ENCODE data around the gene NME7. TPM values are rescaled to one million over a fixed set of nuclear protein-coding genes. Genes with fewer than 3 reads are reported as not detected.

NME7 gene
- total RNA-seq, 1 donor from 2014 or later = 18.6 TPM

GRCh38 chr1:169371404-169371803 is 3.8 kb upstream of the NME7 start:
- no peak for TF ChIP-seq CTCF (IDR thresholded peaks at IDR 0.05; ENCODE audit: partially characterized antibody, unreplicated experiment)
- no peaks in the 10 kb centered on the region for H3K36me3 Mint-ChIP-seq (ENCODE audit: unreplicated experiment)
- H3K27ac Mint-ChIP-seq (ENCODE audit: unreplicated experiment) = no peak overlapping the region
- no peaks in the 10 kb centered on the region for H3K27me3 Mint-ChIP-seq (ENCODE audit: unreplicated experiment)
- H3K4me3 Mint-ChIP-seq (ENCODE audit: unreplicated experiment) = no peak overlapping the region
- H3K9me3 Mint-ChIP-seq (ENCODE audit: unreplicated experiment) = no peaks in the 10 kb centered on the region
- H3K4me1 Mint-ChIP-seq (ENCODE audit: low read depth, unreplicated experiment) = no peaks in the 10 kb centered on the region
- no peak for DNase-seq

- no peaks in the 10 kb centered on the region for H3K27me3 Mint-ChIP-seq (ENCODE audit: unreplicated experiment)
- DNase-seq = no peak
- H3K9me3 Mint-ChIP-seq (ENCODE audit: unreplicated experiment) = no peaks in the 10 kb centered on the region
- peaks cover 7% of the 10 kb centered on the region for H3K36me3 Mint-ChIP-seq (ENCODE audit: unreplicated experiment)
- no peaks in the 10 kb centered on the region for H3K4me1 Mint-ChIP-seq (ENCODE audit: low read depth, unreplicated experiment)
- no peak overlapping the region for H3K27ac Mint-ChIP-seq (ENCODE audit: unreplicated experiment)
- no peak overlapping the region for H3K4me3 Mint-ChIP-seq (ENCODE audit: unreplicated experiment)
- TF ChIP-seq CTCF (IDR thresholded peaks at IDR 0.05; ENCODE audit: partially characterized antibody, unreplicated experiment) = no peak
These were observed 791 bp upstream of the NME7 start for GRCh38 chr1:169368406-169368769.

DNA sequence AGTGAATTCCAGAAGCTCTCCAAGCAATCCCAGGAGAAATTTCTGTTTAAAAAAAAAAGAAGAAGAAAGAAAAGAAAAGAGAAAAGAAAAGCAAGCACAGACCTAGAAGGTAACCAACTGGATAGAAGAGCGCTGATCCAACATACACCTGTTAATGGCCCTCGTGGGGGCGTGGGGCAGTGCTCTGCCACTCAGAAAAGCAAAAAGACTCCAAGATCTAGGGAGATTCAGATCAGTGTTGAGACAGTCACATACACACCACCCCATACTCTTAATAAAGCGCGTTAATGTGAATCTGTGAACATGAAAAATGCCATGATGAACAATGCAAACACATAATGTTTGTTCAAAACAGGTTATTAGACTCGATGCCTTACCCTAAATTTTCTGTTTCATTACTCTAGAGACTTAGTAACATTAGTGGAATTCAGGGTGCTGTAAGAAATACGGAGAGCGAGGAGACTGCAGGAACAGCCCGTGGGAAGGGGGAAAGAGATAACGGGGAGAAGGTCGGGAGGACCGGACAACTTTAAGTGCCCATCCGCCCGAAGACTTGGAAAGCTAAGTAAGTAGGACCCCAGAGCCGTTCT is 406 bp downstream of the NME7 start:
- Mint-ChIP-seq H3K36me3 (ENCODE audit: unreplicated experiment) (peaks cover 7% of the 10 kb centered on the region), H3K4me1 (ENCODE audit: low read depth, unreplicated experiment) (peaks cover 2% of the 10 kb centered on the region), H3K9me3 (ENCODE audit: unreplicated experiment) (no peaks in the 10 kb centered on the region), H3K4me3 (ENCODE audit: unreplicated experiment) (no peak overlapping the region), H3K27ac (ENCODE audit: unreplicated experiment) (no peak overlapping the region), H3K27me3 (ENCODE audit: unreplicated experiment) (no peaks in the 10 kb centered on the region)
- DNase-seq = no peak
- TF ChIP-seq CTCF (IDR thresholded peaks at IDR 0.05; ENCODE audit: partially characterized antibody, unreplicated experiment) = no peak

DNA sequence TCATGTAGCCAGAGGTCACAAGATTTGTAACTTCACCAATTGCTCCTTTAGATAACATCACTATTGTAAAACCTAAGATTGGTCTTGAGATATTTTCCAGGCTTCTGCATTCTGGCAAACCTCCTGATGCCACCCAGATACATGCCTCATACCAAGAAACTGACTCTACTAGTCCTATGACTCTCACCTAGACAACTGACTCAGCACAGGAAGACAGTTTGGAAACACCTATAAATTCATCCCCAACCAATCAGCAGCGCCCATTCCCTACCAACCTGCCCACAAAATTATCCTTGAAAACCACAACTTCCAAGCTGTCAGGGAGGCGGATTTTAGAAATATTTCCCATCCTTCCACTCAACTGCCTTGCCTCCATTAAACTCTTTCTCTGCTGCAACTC is 2.6 kb downstream of the NME7 start:
- H3K36me3 Mint-ChIP-seq (ENCODE audit: unreplicated experiment) = peaks cover 7% of the 10 kb centered on the region
- no peaks in the 10 kb centered on the region for H3K9me3 Mint-ChIP-seq (ENCODE audit: unreplicated experiment)
- TF ChIP-seq CTCF (IDR thresholded peaks at IDR 0.05; ENCODE audit: partially characterized antibody, unreplicated experiment) = no peak
- no peak for DNase-seq
- no peak overlapping the region for H3K4me3 Mint-ChIP-seq (ENCODE audit: unreplicated experiment)
- peaks cover 5% of the 10 kb centered on the region for H3K4me1 Mint-ChIP-seq (ENCODE audit: low read depth, unreplicated experiment)
- no peaks in the 10 kb centered on the region for H3K27me3 Mint-ChIP-seq (ENCODE audit: unreplicated experiment)
- H3K27ac Mint-ChIP-seq (ENCODE audit: unreplicated experiment) = no peak overlapping the region

GRCh38 chr1:169363046-169363730 is 4.4 kb downstream of the NME7 start:
- H3K27me3 Mint-ChIP-seq (ENCODE audit: unreplicated experiment) = no peaks in the 10 kb centered on the region
- no peak for TF ChIP-seq CTCF (IDR thresholded peaks at IDR 0.05; ENCODE audit: partially characterized antibody, unreplicated experiment)
- H3K4me3 Mint-ChIP-seq (ENCODE audit: unreplicated experiment) = no peak overlapping the region
- no peaks in the 10 kb centered on the region for H3K9me3 Mint-ChIP-seq (ENCODE audit: unreplicated experiment)
- H3K36me3 Mint-ChIP-seq (ENCODE audit: unreplicated experiment) = peaks cover 7% of the 10 kb centered on the region
- no peak for DNase-seq
- no peak overlapping the region for H3K27ac Mint-ChIP-seq (ENCODE audit: unreplicated experiment)
- H3K4me1 Mint-ChIP-seq (ENCODE audit: low read depth, unreplicated experiment) = peaks cover 5% of the 10 kb centered on the region

Measured in glutamatergic neuron (in vitro differentiated cells).